A673 (cell line): ENCODE results near the gene C16orf96.

Experiments used
- EZH2 ChIP-seq: fragments of 200-600 bp; sonication (generic); IDR thresholded peaks from 2 replicates; pipeline ENCODE4 v1.6.1; 2017; ENCODE audit warnings: borderline replicate concordance, low read depth, mild to moderate bottlenecking, mixed read lengths, antibody characterized with exemption, low read length; ENCODE audit not compliant: poor library complexity, severe bottlenecking
- TF ChIP-seq, protein P1 (sequence below): fragments of 300-800, 200-600 bp; sonication (generic); conservative IDR thresholded peaks from 2 replicates; pipeline ENCODE4 v1.5.1; 2017; ENCODE audit warnings: low read depth, mild to moderate bottlenecking, antibody characterized with exemption, low read length, moderate library complexity, mixed read lengths

DNA sequence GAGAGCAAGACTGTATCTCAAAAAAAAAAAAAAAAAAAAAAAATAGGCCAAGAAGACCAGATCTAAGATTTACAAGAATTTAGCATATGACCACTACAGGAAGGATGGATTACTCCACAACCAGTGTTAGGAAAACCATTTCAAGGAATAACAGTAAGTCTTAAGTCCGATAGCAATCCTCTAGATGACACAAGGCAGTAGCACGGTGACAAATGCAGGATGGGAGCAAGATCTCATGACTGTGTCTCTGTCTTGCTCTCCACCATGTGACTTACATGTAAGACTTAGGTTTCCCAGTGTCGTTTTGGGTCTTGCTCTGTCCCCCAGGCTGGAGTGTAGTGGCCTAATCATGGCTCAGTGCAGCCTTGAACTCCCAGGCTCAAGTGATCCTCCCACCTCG, 27.8 kb downstream of the C16orf96 start:
- TF ChIP-seq, protein P1, sequence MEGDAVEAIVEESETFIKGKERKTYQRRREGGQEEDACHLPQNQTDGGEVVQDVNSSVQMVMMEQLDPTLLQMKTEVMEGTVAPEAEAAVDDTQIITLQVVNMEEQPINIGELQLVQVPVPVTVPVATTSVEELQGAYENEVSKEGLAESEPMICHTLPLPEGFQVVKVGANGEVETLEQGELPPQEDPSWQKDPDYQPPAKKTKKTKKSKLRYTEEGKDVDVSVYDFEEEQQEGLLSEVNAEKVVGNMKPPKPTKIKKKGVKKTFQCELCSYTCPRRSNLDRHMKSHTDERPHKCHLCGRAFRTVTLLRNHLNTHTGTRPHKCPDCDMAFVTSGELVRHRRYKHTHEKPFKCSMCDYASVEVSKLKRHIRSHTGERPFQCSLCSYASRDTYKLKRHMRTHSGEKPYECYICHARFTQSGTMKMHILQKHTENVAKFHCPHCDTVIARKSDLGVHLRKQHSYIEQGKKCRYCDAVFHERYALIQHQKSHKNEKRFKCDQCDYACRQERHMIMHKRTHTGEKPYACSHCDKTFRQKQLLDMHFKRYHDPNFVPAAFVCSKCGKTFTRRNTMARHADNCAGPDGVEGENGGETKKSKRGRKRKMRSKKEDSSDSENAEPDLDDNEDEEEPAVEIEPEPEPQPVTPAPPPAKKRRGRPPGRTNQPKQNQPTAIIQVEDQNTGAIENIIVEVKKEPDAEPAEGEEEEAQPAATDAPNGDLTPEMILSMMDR, result no peak
- TF ChIP-seq EZH2, result no peak
